Brain microvascular endothelial cell (primary cell): ENCODE data around the gene POU5F1.

Experiments
- DNase-seq: peaks from one replicate; pipeline ENCODE4 v3.0.0-alpha.2; 2020
- H3K27ac ChIP-seq: fragments of 250-450 bp; sonication (Bioruptor Pico); 2 replicates; pipeline ENCODE4 v1.5.1; 2020; ENCODE audit warnings: mild to moderate bottlenecking, moderate library complexity
- H3K27me3 ChIP-seq: fragments of 250-450 bp; sonication (Bioruptor Pico); replicated peaks from 2 replicates; pipeline ENCODE4 v1.5.1; 2020; ENCODE audit warnings: mild to moderate bottlenecking
- H3K36me3 ChIP-seq: fragments of 250-450 bp; sonication (Bioruptor Pico); replicated peaks from 2 replicates; pipeline ENCODE4 v1.5.1; 2020; ENCODE audit warnings: mild to moderate bottlenecking
- H3K4me3 ChIP-seq: 2 replicates; pipeline ENCODE4 v1.5.1; 2011; ENCODE audit warnings: low read depth, mild to moderate bottlenecking, control low read depth, low read length, moderate library complexity
- CTCF ChIP-seq: IDR thresholded peaks from 2 replicates; pipeline ENCODE4 v1.5.1; 2011; ENCODE audit warnings: low read depth, mild to moderate bottlenecking, moderate library complexity, low read length, control low read depth, inconsistent platforms; ENCODE audit errors: missing control alignments
- in situ Hi-C: cut with HindIII; loops from 2 replicates; pipeline ENCODE4 v1.10.0; 2017; ENCODE audit warnings: low sequenced_read_pairs, low pct_ligation_motif_present

POU5F1 gene

GRCh38 chr6:31126396-31127175, 43.9 kb downstream of the POU5F1 start:
- H3K4me3 ChIP-seq: no peak overlapping the region
- TF ChIP-seq CTCF: no peak
- H3K27me3 ChIP-seq: peaks cover 4% of the 10 kb centered on the region
- no peak overlapping the region for H3K27ac ChIP-seq
- in situ Hi-C loops: no loop called here
- no peaks in the 10 kb centered on the region for H3K36me3 ChIP-seq
- no peak for DNase-seq

- TF ChIP-seq CTCF: no peak
- DNase-seq: peak; percentile 55
- no peaks in the 10 kb centered on the region for H3K36me3 ChIP-seq
- no peak overlapping the region for H3K4me3 ChIP-seq
- no peak overlapping the region for H3K27ac ChIP-seq
- peaks cover 4% of the 10 kb centered on the region for H3K27me3 ChIP-seq
- in situ Hi-C loops: no loop called here
Measured at GRCh38 chr6:31125586-31126363, 44.7 kb downstream of the POU5F1 start.

- Histone ChIP-seq H3K27me3 (peaks cover 4% of the 10 kb centered on the region), H3K36me3 (no peaks in the 10 kb centered on the region), H3K27ac (no peak overlapping the region), H3K4me3 (no peak overlapping the region)
- no peak for TF ChIP-seq CTCF
- in situ Hi-C loops: no loop called here
- DNase-seq: peak; percentile 14
Measured at GRCh38 chr6:31125162-31125561, 45.3 kb downstream of the POU5F1 start.

GRCh38 chr6:31122791-31123706, 47.4 kb downstream of the POU5F1 start:
- in situ Hi-C loops: no loop called here
- no peak overlapping the region for H3K4me3 ChIP-seq
- no peaks in the 10 kb centered on the region for H3K36me3 ChIP-seq
- H3K27ac ChIP-seq: peak overlapping the region; percentile 66
- no peak for TF ChIP-seq CTCF
- no peaks in the 10 kb centered on the region for H3K27me3 ChIP-seq
- DNase-seq: peak; percentile 90

- H3K27me3 ChIP-seq: no peaks in the 10 kb centered on the region
Measured at GRCh38 chr6:31121131-31121790, 49.2 kb downstream of the POU5F1 start.

More at GRCh38 chr6:31121131-31121790, 49.2 kb downstream of the POU5F1 start:
- Histone ChIP-seq H3K36me3 (no peaks in the 10 kb centered on the region), H3K27ac (no peak overlapping the region), H3K4me3 (no peak overlapping the region)
- in situ Hi-C loops: no loop called here
- DNase-seq: no peak
- TF ChIP-seq CTCF: no peak
